KMS-11 (cell line): ENCODE measurements around the gene SLC10A1.

Source experiments
- H2AFZ ChIP-seq: fragments of 200-600 bp; sonication (generic); 2 replicates; pipeline ENCODE4 v1.6.1; 2016; ENCODE audit warnings: antibody characterized with exemption, mixed run types, low read depth
- H3K27ac ChIP-seq: fragments of 200-600 bp; sonication (generic); 2 replicates; pipeline ENCODE4 v1.6.1; 2016; ENCODE audit warnings: mild to moderate bottlenecking, mixed run types
- H3K27me3 ChIP-seq: fragments of 200-600 bp; sonication (generic); 2 replicates; pipeline ENCODE4 v1.6.1; 2017; ENCODE audit warnings: mild to moderate bottlenecking, low read depth, mixed run types, moderate library complexity; ENCODE audit not compliant: insufficient read depth
- H3K36me3 ChIP-seq: fragments of 200-600 bp; sonication (generic); 2 replicates; pipeline ENCODE4 v1.6.1; 2017; ENCODE audit warnings: mild to moderate bottlenecking, mixed run types; ENCODE audit not compliant: insufficient read depth
- H3K4me1 ChIP-seq: fragments of 200-600 bp; sonication (generic); 2 replicates; pipeline ENCODE4 v1.6.1; 2016; ENCODE audit warnings: mild to moderate bottlenecking, low read depth, mixed run types; ENCODE audit not compliant: poor library complexity, severe bottlenecking
- H3K4me2 ChIP-seq: fragments of 200-600 bp; sonication (generic); 2 replicates; pipeline ENCODE4 v1.7.0; 2016; ENCODE audit warnings: mild to moderate bottlenecking, mixed run types
- H3K4me3 ChIP-seq: fragments of 200-600 bp; sonication (generic); IDR thresholded peaks from 2 replicates; pipeline ENCODE4 v1.6.1; 2017; ENCODE audit warnings: low read depth, low read length, mixed read lengths; ENCODE audit not compliant: insufficient read depth
- H3K79me2 ChIP-seq: fragments of 200-600 bp; sonication (generic); 2 replicates; pipeline ENCODE4 v1.6.1; 2016; ENCODE audit warnings: low read depth, mixed run types; ENCODE audit not compliant: insufficient read depth
- H3K9ac ChIP-seq: fragments of 200-600 bp; sonication (generic); 2 replicates; pipeline ENCODE4 v1.6.1; 2016; ENCODE audit warnings: mild to moderate bottlenecking, mixed run types
- H4K20me1 ChIP-seq: fragments of 200-600 bp; sonication (generic); 2 replicates; pipeline ENCODE4 v1.6.1; 2016; ENCODE audit warnings: mild to moderate bottlenecking, mixed run types; ENCODE audit not compliant: insufficient read depth
- CTCF ChIP-seq: fragments of 200-600 bp; sonication (generic); conservative IDR thresholded peaks from 2 replicates; pipeline ENCODE4 v1.6.1; 2017; ENCODE audit warnings: low read depth, mild to moderate bottlenecking, antibody characterized with exemption, low read length, moderate library complexity, mixed read lengths

SLC10A1 gene

GRCh38 chr14:69808919-69809808 is 12.1 kb upstream of the SLC10A1 start:
- Histone ChIP-seq H3K36me3 (no peaks in the 10 kb centered on the region), H3K4me2 (no peak overlapping the region), H3K27ac (no peak overlapping the region), H3K79me2 (no peaks in the 10 kb centered on the region), H3K4me1 (no peaks in the 10 kb centered on the region), H3K4me3 (no peak overlapping the region), H3K27me3 (no peaks in the 10 kb centered on the region), H3K9ac (no peak overlapping the region), H2AFZ (no peak overlapping the region), H4K20me1 (no peaks in the 10 kb centered on the region)
- TF ChIP-seq CTCF: no peak

- no peak for TF ChIP-seq CTCF
- Histone ChIP-seq H3K4me3 (no peak overlapping the region), H3K79me2 (no peaks in the 10 kb centered on the region), H3K36me3 (no peaks in the 10 kb centered on the region), H3K4me1 (no peaks in the 10 kb centered on the region), H3K9ac (no peak overlapping the region), H3K4me2 (no peak overlapping the region), H2AFZ (no peak overlapping the region), H3K27me3 (no peaks in the 10 kb centered on the region), H4K20me1 (no peaks in the 10 kb centered on the region), H3K27ac (no peak overlapping the region)
Measured at GRCh38 chr14:69807192-69807591, 10.2 kb upstream of the SLC10A1 start.

- no peaks in the 10 kb centered on the region for H3K36me3 ChIP-seq
- no peak overlapping the region for H3K27ac ChIP-seq
- no peak overlapping the region for H3K9ac ChIP-seq
- H3K27me3 ChIP-seq: no peaks in the 10 kb centered on the region
- no peaks in the 10 kb centered on the region for H3K79me2 ChIP-seq
- H2AFZ ChIP-seq: no peak overlapping the region
- H3K4me3 ChIP-seq: no peak overlapping the region
- no peak overlapping the region for H3K4me2 ChIP-seq
- no peaks in the 10 kb centered on the region for H3K4me1 ChIP-seq
- no peak for TF ChIP-seq CTCF
- H4K20me1 ChIP-seq: no peaks in the 10 kb centered on the region
Measured at GRCh38 chr14:69804902-69805301, 7.9 kb upstream of the SLC10A1 start.

- no peaks in the 10 kb centered on the region for H3K4me1 ChIP-seq
Measured at GRCh38 chr14:69803753-69804152, 6.7 kb upstream of the SLC10A1 start.

More at GRCh38 chr14:69803753-69804152, 6.7 kb upstream of the SLC10A1 start:
- Histone ChIP-seq H3K9ac (no peak overlapping the region), H3K36me3 (no peaks in the 10 kb centered on the region), H3K4me2 (no peak overlapping the region), H4K20me1 (no peaks in the 10 kb centered on the region), H3K4me3 (no peak overlapping the region), H3K27me3 (no peaks in the 10 kb centered on the region), H2AFZ (no peak overlapping the region), H3K27ac (no peak overlapping the region), H3K79me2 (no peaks in the 10 kb centered on the region)
- TF ChIP-seq CTCF: no peak
